ENCODE results near the gene KIAA1328. TPM values are rescaled to one million over a fixed set of nuclear protein-coding genes. Genes with fewer than 3 reads are reported as not detected.

Gene KIAA1328
- total RNA-seq, 1 donor from 2014 or later, result 11.5 TPM

DNA sequence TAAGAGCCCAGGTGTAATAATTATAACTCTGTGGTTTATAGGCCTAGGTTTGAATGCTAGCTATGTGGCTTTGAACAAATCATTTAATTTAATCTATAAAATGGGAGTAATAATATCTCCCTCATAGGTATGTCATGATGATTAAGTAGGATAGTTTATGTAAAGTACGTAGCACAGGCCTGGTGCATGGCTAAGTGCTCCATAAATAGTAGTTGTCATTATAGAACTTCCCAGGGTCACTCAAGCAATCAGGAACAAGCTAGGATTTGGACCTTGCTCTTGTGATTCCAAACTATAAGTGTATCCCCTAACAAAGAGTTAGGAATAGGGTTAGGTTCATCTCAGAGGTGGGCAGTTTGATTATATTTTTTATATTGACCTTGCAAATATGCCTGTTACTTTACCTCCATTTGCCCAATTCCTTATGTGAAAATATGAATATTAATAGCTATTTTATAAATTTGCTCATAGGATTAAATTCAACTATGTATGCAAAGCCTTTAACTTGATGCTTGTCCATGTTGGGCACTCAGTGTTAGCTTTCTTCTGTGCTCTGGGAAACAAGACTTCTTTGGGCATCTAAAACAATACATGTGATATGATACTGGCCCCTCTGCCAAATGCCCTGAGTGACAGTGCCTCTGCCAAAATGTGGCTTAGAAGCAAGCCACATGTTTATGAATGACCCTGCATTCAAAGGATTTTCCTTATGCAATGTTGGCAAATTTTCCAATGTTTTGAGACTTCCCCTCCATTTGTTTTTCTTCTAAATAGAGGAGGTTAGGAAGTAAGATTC lies 353.6 kb downstream of the KIAA1328 start:
- DNase-seq (ENCODE audit: low spot score), result no peak
- Histone ChIP-seq H3K9ac (no peak overlapping the region), H3K36me3 (no peaks in the 10 kb centered on the region), H3K79me2 (ENCODE audit: low read depth) (no peaks in the 10 kb centered on the region), H2AFZ (replicated peaks) (no peak overlapping the region), H3K27me3 (no peaks in the 10 kb centered on the region), H3K4me2 (no peak overlapping the region), H4K20me1 (ENCODE audit: low read depth) (no peaks in the 10 kb centered on the region), H3K4me1 (peaks cover 7% of the 10 kb centered on the region), H3K9me3 (ENCODE audit: low read depth) (no peaks in the 10 kb centered on the region), H3K27ac (no peak overlapping the region), H3F3A (ENCODE audit: low read depth) (no peaks in the 10 kb centered on the region), H3K4me3 (no peak overlapping the region)
- Mint-ChIP-seq H3K27me3 (ENCODE audit: insufficient read depth, low read depth) (no peaks in the 10 kb centered on the region), H3K36me3 (no peaks in the 10 kb centered on the region), H3K4me3 (no peak overlapping the region), H3K9me3 (no peaks in the 10 kb centered on the region), H3K4me1 (peaks cover 4% of the 10 kb centered on the region), H3K27ac (no peak overlapping the region)
- TF ChIP-seq EZH2 (IDR thresholded peaks at IDR 0.05), result no peak
- no peak for TF ChIP-seq EZH2phosphoT487 (IDR thresholded peaks at IDR 0.05)
- TF ChIP-seq CTCF (IDR thresholded peaks at IDR 0.05), result no peak

- Histone ChIP-seq H3K9me3 (ENCODE audit: low read depth) (no peaks in the 10 kb centered on the region), H3K27me3 (no peaks in the 10 kb centered on the region), H3K36me3 (no peaks in the 10 kb centered on the region), H2AFZ (replicated peaks) (no peak overlapping the region), H3K9ac (no peak overlapping the region), H3K4me3 (no peak overlapping the region), H3F3A (ENCODE audit: low read depth) (peaks cover 10% of the 10 kb centered on the region), H3K4me1 (peaks cover 13% of the 10 kb centered on the region), H4K20me1 (ENCODE audit: low read depth) (no peaks in the 10 kb centered on the region), H3K4me2 (no peak overlapping the region), H3K79me2 (ENCODE audit: low read depth) (no peaks in the 10 kb centered on the region), H3K27ac (no peak overlapping the region)
- no peak for TF ChIP-seq EZH2phosphoT487 (IDR thresholded peaks at IDR 0.05)
- TF ChIP-seq EZH2 (IDR thresholded peaks at IDR 0.05), result no peak
- TF ChIP-seq CTCF (IDR thresholded peaks at IDR 0.05), result no peak
- Mint-ChIP-seq H3K36me3 (no peaks in the 10 kb centered on the region), H3K4me3 (no peak overlapping the region), H3K4me1 (peaks cover 13% of the 10 kb centered on the region), H3K27me3 (ENCODE audit: insufficient read depth, low read depth) (no peaks in the 10 kb centered on the region), H3K9me3 (no peaks in the 10 kb centered on the region), H3K27ac (no peak overlapping the region)
- DNase-seq (ENCODE audit: low spot score), result no peak
Observed at GRCh38 chr18:37184209-37184868, 355.4 kb downstream of the KIAA1328 start.

DNA sequence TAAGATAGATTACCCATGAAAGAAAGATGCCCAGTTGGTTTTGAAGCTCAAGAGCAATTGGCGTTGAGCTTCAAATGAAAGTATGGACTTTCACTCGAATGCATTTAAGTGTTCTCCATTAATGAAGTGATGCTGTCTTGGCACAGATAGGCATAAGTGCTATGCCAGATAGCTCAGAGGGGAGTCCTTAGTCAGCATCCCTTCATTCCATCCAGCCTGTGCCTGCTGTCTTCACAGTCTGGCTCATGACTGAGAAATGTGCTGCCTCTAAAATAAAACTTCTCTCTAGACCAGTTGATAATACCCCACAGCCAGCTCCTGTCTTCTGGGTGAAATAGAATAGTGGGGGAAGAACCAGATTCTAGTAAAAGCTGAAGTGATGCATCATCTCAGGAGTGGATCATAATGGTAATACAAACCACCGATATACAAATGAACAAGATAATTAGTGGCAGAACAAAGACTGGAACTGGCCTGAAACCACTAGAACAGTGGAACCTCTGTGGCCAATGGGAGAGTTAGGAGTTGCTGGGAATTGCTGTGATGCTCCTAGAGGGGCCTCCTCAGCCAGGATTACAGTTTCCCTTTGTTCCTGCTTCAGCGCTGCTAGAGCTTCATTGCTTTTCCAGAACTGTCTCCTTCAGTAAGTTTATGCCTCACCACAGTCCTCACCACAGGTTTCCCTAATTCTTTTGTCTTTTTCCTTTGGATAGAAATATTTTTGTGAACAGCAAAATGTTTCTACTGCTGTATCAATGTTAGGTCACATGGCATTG lies 359.3 kb downstream of the KIAA1328 start:
- Mint-ChIP-seq H3K27ac (peak overlapping the region; percentile 50), H3K4me3 (no peak overlapping the region), H3K4me1 (peaks cover 13% of the 10 kb centered on the region), H3K27me3 (ENCODE audit: insufficient read depth, low read depth) (no peaks in the 10 kb centered on the region), H3K9me3 (no peaks in the 10 kb centered on the region), H3K36me3 (no peaks in the 10 kb centered on the region)
- no peaks in the 10 kb centered on the region for H3K27me3 ChIP-seq
- peaks cover 10% of the 10 kb centered on the region for H3F3A ChIP-seq (ENCODE audit: low read depth)
- TF ChIP-seq EZH2 (IDR thresholded peaks at IDR 0.05) (no peak), CTCF (IDR thresholded peaks at IDR 0.05) (no peak), EZH2phosphoT487 (IDR thresholded peaks at IDR 0.05) (no peak)
- no peaks in the 10 kb centered on the region for H3K9me3 ChIP-seq (ENCODE audit: low read depth)
- no peak overlapping the region for H3K9ac ChIP-seq
- H3K79me2 ChIP-seq (ENCODE audit: low read depth), result no peaks in the 10 kb centered on the region
- DNase-seq (ENCODE audit: low spot score), result peak; percentile 54
- no peaks in the 10 kb centered on the region for H3K36me3 ChIP-seq
- peaks cover 13% of the 10 kb centered on the region for H3K4me1 ChIP-seq
- no peak overlapping the region for H2AFZ ChIP-seq (replicated peaks)
- no peak overlapping the region for H3K27ac ChIP-seq
- H4K20me1 ChIP-seq (ENCODE audit: low read depth), result no peaks in the 10 kb centered on the region
- peak overlapping the region; percentile 53 for H3K4me2 ChIP-seq
- no peak overlapping the region for H3K4me3 ChIP-seq

Measured in neural progenitor cell (in vitro differentiated cells).